WTC11 (cell line): ENCODE results near the gene OR8G1.

Experiments
- CREM ChIP-seq: sonication (generic); formaldehyde crosslinking; IDR thresholded peaks from 2 replicates; pipeline ENCODE4 v1.8.1; 2022; ENCODE audit warnings: mild to moderate bottlenecking, missing genetic modification reagents, moderate library complexity
- CTCF ChIP-seq: fragments of 200-600 bp; IDR thresholded peaks from 2 replicates; pipeline ENCODE4 v1.8.0; 2022; ENCODE audit warnings: antibody characterized with exemption
- E2F4 ChIP-seq: sonication (generic); formaldehyde crosslinking; IDR thresholded peaks from 2 replicates; pipeline ENCODE4 v1.8.1; 2022; ENCODE audit warnings: low read depth, mild to moderate bottlenecking, moderate library complexity, missing genetic modification reagents, borderline replicate concordance
- MYBL2 ChIP-seq: sonication (generic); formaldehyde crosslinking; IDR thresholded peaks from 2 replicates; pipeline ENCODE4 v1.8.1; 2023; ENCODE audit warnings: mild to moderate bottlenecking, moderate library complexity, missing genetic modification reagents
- NR2C2 ChIP-seq: sonication (generic); formaldehyde crosslinking; IDR thresholded peaks from 2 replicates; pipeline ENCODE4 v1.8.0; 2022; ENCODE audit warnings: mild to moderate bottlenecking, missing genetic modification reagents
- SMAD3 ChIP-seq: sonication (generic); formaldehyde crosslinking; IDR thresholded peaks from 2 replicates; pipeline ENCODE4 v1.8.0; 2022; ENCODE audit warnings: missing genetic modification reagents, mild to moderate bottlenecking, borderline replicate concordance
- TF ChIP-seq, protein P1 (sequence below): sonication (generic); formaldehyde crosslinking; IDR thresholded peaks from 2 replicates; pipeline ENCODE4 v1.8.0; 2022; ENCODE audit warnings: mild to moderate bottlenecking, missing genetic modification reagents
- TF ChIP-seq, protein P2 (sequence below): sonication (generic); formaldehyde crosslinking; conservative IDR thresholded peaks from 2 replicates; pipeline ENCODE4 v1.8.1; 2022; ENCODE audit warnings: mild to moderate bottlenecking, missing genetic modification reagents
- TF ChIP-seq, protein P3 (sequence below): sonication (generic); formaldehyde crosslinking; IDR thresholded peaks from 2 replicates; pipeline ENCODE4 v1.8.1; 2022; ENCODE audit warnings: mild to moderate bottlenecking, moderate library complexity, missing genetic modification reagents

- no peak for TF ChIP-seq CREM (CRISPR knock-in tag)
- TF ChIP-seq, protein P1, sequence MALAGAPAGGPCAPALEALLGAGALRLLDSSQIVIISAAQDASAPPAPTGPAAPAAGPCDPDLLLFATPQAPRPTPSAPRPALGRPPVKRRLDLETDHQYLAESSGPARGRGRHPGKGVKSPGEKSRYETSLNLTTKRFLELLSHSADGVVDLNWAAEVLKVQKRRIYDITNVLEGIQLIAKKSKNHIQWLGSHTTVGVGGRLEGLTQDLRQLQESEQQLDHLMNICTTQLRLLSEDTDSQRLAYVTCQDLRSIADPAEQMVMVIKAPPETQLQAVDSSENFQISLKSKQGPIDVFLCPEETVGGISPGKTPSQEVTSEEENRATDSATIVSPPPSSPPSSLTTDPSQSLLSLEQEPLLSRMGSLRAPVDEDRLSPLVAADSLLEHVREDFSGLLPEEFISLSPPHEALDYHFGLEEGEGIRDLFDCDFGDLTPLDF (CRISPR knock-in tag): no peak
- TF ChIP-seq CTCF: no peak
- no peak for TF ChIP-seq NR2C2 (CRISPR knock-in tag)
- TF ChIP-seq E2F4 (CRISPR knock-in tag): no peak
- TF ChIP-seq, protein P2, sequence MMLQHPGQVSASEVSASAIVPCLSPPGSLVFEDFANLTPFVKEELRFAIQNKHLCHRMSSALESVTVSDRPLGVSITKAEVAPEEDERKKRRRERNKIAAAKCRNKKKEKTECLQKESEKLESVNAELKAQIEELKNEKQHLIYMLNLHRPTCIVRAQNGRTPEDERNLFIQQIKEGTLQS: no peak
- TF ChIP-seq MYBL2 (CRISPR knock-in tag): no peak
- TF ChIP-seq, protein P3, sequence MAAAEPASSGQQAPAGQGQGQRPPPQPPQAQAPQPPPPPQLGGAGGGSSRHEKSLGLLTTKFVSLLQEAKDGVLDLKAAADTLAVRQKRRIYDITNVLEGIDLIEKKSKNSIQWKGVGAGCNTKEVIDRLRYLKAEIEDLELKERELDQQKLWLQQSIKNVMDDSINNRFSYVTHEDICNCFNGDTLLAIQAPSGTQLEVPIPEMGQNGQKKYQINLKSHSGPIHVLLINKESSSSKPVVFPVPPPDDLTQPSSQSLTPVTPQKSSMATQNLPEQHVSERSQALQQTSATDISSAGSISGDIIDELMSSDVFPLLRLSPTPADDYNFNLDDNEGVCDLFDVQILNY: no peak
- TF ChIP-seq SMAD3 (CRISPR knock-in tag): no peak
These were observed 37.4 kb downstream of the OR8G1 start for GRCh38 chr11:124278261-124278660.
